ENCODE results near the gene TCF12. TPM values are rescaled to one million over a fixed set of nuclear protein-coding genes. Genes with fewer than 3 reads are reported as not detected.
"Not testable (repeated sequence)": the region's sequence is repeated elsewhere in the genome, so short reads cannot be mapped to it uniquely, and the experiment has no call there.

Gene TCF12
- total RNA-seq, 2 experiments from 2014 or later, result 63.7 to 64.6 TPM

DNA sequence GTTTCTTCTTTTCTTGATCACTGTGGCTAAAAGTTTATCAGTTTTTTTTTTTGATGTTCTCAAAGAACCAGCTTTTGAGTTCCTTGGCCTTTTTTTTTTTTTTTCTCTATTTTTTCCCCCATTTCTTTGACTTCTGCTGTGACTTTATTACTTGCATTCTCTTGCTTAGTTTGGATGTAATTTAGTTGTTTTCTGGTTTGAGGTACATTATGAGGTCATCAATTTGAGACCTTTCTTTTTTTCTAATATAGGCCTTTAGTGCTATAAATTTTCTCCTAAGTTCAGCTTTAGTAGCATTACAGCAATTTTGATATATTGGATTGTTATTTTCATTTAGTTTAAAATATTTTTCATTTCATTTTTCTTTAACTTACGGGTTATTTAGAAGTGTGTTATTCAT lies 35.3 kb downstream of the TCF12 start:
- ChIA-PET POLR2A (no interaction called here), CTCF (no interaction called here)
- Mint-ChIP-seq H3K27ac (no peak overlapping the region), H3K4me1 (ENCODE audit: low read depth) (peaks cover 19% of the 10 kb centered on the region), H3K4me3 (no peak overlapping the region), H3K27me3 (no peaks in the 10 kb centered on the region), H3K9me3 (peaks cover 18% of the 10 kb centered on the region), H3K36me3 (peaks cover 26% of the 10 kb centered on the region)
- intact Hi-C loops (cut with micrococcal nuclease), result no loop called here
- no peak for DNase-seq

DNA sequence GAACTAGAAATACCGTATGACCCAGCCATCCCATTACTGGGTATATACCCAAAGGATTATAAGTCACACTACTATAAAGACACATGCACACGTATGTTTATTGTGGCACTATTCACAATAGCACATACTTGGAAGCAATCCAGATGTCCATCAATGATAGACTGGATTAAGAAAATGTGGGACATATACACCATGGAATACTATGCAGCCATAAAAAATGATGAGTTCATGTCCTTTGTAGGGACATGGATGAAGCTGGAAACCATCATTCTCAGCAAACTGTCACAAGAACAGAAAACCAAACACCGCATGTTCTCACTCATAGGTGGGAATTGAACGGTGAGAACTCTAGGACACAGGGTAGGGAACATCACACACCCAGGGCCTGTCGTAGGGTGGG lies 36.6 kb downstream of the TCF12 start:
- POLR2A ChIA-PET; DNase-seq; H3K27me3 Mint-ChIP-seq; CTCF ChIA-PET; intact Hi-C loops (cut with micrococcal nuclease); H3K4me3 Mint-ChIP-seq; H3K27ac Mint-ChIP-seq: not testable (repeated sequence)
- peaks cover 21% of the 10 kb centered on the region for H3K4me1 Mint-ChIP-seq (ENCODE audit: low read depth)
- H3K9me3 Mint-ChIP-seq, result peaks cover 18% of the 10 kb centered on the region
- H3K36me3 Mint-ChIP-seq, result peaks cover 26% of the 10 kb centered on the region

DNA sequence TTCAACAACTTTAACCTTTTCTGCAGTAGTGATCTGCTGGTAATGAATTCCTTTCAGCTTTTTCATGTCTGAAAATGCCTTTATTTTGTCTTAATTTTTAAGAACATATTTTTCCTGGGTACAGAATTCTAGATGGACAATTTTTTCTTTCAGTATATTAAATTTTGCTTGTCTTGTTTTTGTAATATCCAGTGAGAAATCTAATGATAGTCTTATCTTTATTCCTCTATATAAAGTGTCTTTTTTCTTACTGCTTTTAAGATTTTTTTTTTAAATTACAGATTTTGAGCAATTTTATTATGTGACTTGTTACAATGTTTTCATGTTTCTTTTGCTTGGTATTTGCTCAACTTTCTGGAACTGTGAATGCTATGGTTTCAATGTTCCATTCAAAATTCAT lies 38.1 kb downstream of the TCF12 start:
- Mint-ChIP-seq H3K36me3 (peaks cover 21% of the 10 kb centered on the region), H3K4me3 (no peak overlapping the region), H3K9me3 (peaks cover 18% of the 10 kb centered on the region), H3K27ac (no peak overlapping the region), H3K27me3 (no peaks in the 10 kb centered on the region), H3K4me1 (ENCODE audit: low read depth) (peaks cover 20% of the 10 kb centered on the region)
- intact Hi-C loops (cut with micrococcal nuclease), result no loop called here
- no peak for DNase-seq
- ChIA-PET POLR2A (no interaction called here), CTCF (no interaction called here)

DNA sequence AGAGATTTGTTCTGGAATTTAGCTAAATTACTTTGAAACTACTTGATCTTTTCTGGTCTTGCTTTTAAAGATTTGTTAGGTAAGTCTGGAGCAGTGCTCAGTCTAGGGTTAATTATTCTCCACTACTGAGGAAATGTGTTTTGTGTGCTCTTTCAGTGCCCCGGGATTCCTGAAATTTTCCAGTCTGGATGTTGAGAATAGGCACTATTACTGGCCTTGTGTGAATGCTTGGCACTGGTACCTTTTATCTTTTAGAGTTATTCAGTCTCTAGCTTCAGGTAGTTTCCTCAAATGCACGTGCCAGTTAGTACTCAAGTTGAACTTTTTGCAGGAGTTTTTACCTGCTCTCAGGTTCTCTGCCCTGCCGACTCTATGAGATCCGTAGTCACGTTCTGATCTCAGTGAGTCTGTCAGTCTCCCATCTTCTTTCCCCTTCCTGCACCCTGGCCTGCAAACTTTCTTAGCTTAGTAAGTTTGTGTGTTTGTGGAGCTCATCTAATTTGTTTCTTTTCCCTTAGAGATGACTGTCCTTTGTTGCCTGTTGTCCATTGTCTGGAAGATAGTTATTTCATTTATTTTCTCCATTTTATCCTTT lies 39.5 kb downstream of the TCF12 start:
- POLR2A ChIA-PET, result no interaction called here
- peaks cover 18% of the 10 kb centered on the region for H3K9me3 Mint-ChIP-seq
- intact Hi-C loops (cut with micrococcal nuclease), result no loop called here
- DNase-seq, result no peak
- H3K4me1 Mint-ChIP-seq (ENCODE audit: low read depth), result peaks cover 30% of the 10 kb centered on the region
- no peaks in the 10 kb centered on the region for H3K27me3 Mint-ChIP-seq
- CTCF ChIA-PET, result no interaction called here
- peaks cover 22% of the 10 kb centered on the region for H3K36me3 Mint-ChIP-seq
- H3K27ac Mint-ChIP-seq, result no peak overlapping the region
- H3K4me3 Mint-ChIP-seq, result no peak overlapping the region

DNA sequence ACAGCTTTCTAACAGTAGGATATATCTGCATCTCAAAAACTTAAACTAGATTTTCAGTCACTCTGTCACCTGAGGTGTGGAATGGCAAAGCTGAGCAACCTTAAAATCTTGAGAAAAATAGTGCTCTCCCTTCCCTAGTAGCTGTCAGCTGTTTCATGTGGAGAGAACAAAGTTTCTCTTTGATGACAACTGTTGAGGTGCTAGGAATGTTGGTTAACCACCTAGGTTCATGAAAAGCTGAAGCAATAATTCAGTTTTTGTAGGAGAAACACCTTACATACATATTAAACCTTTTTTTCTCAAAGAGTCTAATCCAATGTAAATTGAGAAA lies 40.8 kb downstream of the TCF12 start:
- Mint-ChIP-seq H3K27me3 (no peaks in the 10 kb centered on the region), H3K4me3 (no peak overlapping the region), H3K9me3 (peaks cover 18% of the 10 kb centered on the region), H3K4me1 (ENCODE audit: low read depth) (peaks cover 44% of the 10 kb centered on the region), H3K36me3 (peaks cover 20% of the 10 kb centered on the region), H3K27ac (no peak overlapping the region)
- no peak for DNase-seq
- POLR2A ChIA-PET, result no interaction called here
- intact Hi-C loops (cut with micrococcal nuclease), result no loop called here
- CTCF ChIA-PET, result no interaction called here

DNA sequence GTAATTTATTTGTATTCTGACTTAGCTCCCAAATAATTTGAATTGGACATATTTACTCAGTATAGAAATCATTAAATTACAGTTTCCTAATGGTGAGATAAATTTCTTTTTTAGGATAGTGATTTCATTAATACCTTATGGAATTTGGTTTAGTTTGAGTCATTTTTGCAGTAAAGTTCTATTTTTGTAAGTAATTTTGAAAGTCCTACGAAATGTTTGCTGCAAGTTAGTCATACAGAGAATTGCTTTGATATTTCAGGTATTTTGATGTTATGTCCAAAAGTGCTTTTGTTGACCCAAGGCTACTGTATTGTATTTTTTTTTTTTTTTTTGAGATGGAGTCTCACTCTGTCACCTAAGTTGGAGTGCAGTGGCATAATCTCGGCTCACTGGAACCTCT lies 41.7 kb downstream of the TCF12 start:
- POLR2A ChIA-PET, result no interaction called here
- H3K27ac Mint-ChIP-seq, result no peak overlapping the region
- peaks cover 46% of the 10 kb centered on the region for H3K4me1 Mint-ChIP-seq (ENCODE audit: low read depth)
- H3K9me3 Mint-ChIP-seq, result peaks cover 13% of the 10 kb centered on the region
- peaks cover 14% of the 10 kb centered on the region for H3K36me3 Mint-ChIP-seq
- no peak for DNase-seq
- no peaks in the 10 kb centered on the region for H3K27me3 Mint-ChIP-seq
- CTCF ChIA-PET, result no interaction called here
- intact Hi-C loops (cut with micrococcal nuclease), result no loop called here
- no peak overlapping the region for H3K4me3 Mint-ChIP-seq

DNA sequence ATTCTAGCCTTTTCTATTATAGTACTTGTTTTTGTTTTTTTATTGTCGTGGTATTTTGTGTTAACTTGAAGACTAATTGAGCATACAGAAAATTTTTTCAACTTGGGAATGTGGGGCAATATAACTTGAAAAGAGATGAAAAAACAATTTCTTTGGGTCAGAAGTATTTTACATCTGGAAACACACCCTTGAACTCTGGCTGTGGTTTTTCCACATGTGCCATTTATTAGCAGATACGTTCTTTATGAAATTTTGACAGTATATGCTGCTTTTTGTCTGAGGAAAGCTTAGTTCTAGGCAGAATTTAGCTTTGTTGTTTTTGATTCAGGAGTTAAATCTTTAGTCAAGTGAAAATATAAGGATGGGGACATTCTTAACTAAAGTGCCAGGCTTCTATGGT lies 44.7 kb downstream of the TCF12 start:
- H3K9me3 Mint-ChIP-seq, result no peaks in the 10 kb centered on the region
- no peak overlapping the region for H3K27ac Mint-ChIP-seq
- H3K36me3 Mint-ChIP-seq, result peaks cover 2% of the 10 kb centered on the region
- POLR2A ChIA-PET, result no interaction called here
- no peak overlapping the region for H3K4me3 Mint-ChIP-seq
- DNase-seq, result no peak
- intact Hi-C loops (cut with micrococcal nuclease), result no loop called here
- CTCF ChIA-PET, result no interaction called here
- no peaks in the 10 kb centered on the region for H3K27me3 Mint-ChIP-seq
- peaks cover 52% of the 10 kb centered on the region for H3K4me1 Mint-ChIP-seq (ENCODE audit: low read depth)

DNA sequence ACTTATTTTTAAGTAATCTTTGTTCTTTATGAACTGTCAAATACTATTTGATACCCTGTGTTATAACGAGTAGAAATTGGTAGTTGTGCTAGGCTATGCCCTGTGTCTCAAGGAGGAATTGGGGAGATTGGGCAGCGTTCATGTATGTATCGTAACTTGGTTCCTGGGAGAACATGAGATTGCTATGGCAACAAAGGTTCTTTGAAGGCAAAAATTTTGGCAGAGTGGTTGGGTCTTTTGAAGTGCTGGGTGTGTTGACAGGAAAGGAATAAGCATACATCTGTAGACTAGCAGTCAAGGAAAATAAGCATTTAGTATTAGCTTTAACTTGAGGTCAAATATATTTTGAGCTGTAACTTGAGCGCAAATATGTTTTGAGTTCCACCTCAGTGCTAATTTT lies 45.3 kb downstream of the TCF12 start:
- H3K4me3 Mint-ChIP-seq, result no peak overlapping the region
- intact Hi-C loops (cut with micrococcal nuclease), result no loop called here
- CTCF ChIA-PET, result no interaction called here

DNA sequence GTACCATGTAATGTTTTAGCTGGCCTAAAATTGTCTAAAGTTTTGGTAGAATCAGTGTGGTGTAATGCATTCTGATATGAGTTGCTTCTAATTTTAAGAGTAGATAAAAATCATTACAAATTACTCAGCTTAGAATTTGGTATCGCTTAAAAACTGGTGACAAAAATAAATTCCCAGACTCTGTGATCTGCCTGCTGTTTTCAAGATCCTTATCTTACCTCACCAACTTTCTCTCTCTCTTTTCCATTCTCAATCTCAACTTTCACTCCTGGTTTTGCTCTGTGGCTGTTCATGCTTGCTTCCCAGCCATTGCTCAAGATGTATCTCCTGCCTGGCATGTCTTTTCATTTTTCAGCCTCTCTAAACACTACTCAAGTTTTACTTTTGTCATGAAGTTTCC lies 45.7 kb downstream of the TCF12 start:
- no peak for DNase-seq
- Mint-ChIP-seq H3K9me3 (no peaks in the 10 kb centered on the region), H3K36me3 (peaks cover 2% of the 10 kb centered on the region), H3K27ac (no peak overlapping the region), H3K27me3 (no peaks in the 10 kb centered on the region), H3K4me1 (ENCODE audit: low read depth) (peaks cover 52% of the 10 kb centered on the region), H3K4me3 (no peak overlapping the region)
- POLR2A ChIA-PET, result interaction anchor here (1.1 kb wide), 1 partner anchor 46 kb away, joined by 4 read pairs; the partner anchor contains the start of gene TCF12
- intact Hi-C loops (cut with micrococcal nuclease), result no loop called here
- CTCF ChIA-PET, result no interaction called here

More for the DNA sequence above, 45.3 kb downstream of the TCF12 start:
- peaks cover 2% of the 10 kb centered on the region for H3K36me3 Mint-ChIP-seq
- POLR2A ChIA-PET, result interaction anchor here (1.1 kb wide), 1 partner anchor 45 kb away, joined by 4 read pairs; the partner anchor contains the start of gene TCF12
- no peak overlapping the region for H3K27ac Mint-ChIP-seq
- H3K27me3 Mint-ChIP-seq, result no peaks in the 10 kb centered on the region
- no peaks in the 10 kb centered on the region for H3K9me3 Mint-ChIP-seq
- peaks cover 51% of the 10 kb centered on the region for H3K4me1 Mint-ChIP-seq (ENCODE audit: low read depth)
- no peak for DNase-seq

DNA sequence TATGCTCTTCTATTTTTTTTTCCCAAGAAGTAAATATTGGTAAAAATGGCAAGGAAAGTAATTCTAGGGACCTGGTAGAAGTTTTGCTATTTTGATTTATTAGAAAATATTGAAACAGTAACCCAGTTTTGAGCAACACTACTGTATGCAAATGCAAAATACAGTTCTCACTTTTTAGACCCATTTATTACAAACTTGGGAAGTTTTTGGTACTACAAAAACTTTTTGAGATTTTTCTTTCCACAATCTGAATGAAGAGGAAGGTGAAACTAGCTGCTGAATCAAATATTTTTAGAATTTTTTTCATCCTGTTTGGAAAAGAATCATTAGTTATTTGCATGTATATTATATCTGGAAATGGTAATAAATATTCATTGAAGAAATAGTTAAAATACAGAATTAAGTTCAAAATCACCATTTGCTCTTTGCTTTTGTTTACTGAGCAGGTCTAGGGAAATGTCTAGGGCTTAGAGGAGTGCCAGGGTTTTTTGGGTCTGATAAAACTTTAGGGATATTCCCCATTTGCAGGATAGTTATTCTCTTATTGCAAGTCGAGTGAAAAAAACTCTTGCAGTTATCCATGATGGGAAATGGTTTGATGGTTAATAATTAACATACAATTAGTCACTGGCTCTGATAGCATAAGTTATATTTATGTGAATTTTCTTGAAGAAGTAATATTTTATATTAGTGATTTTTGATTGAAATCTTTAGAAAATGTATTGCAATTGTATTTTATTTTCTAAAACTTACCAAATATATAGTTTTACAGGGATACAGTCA lies 47.0 kb downstream of the TCF12 start:
- H3K4me3 Mint-ChIP-seq, result no peak overlapping the region
- H3K27me3 Mint-ChIP-seq, result no peaks in the 10 kb centered on the region
- no peak for DNase-seq
- H3K36me3 Mint-ChIP-seq, result peaks cover 3% of the 10 kb centered on the region
- CTCF ChIA-PET, result no interaction called here
- H3K27ac Mint-ChIP-seq, result no peak overlapping the region
- POLR2A ChIA-PET, result no interaction called here
- intact Hi-C loops (cut with micrococcal nuclease), result no loop called here
- no peaks in the 10 kb centered on the region for H3K9me3 Mint-ChIP-seq
- H3K4me1 Mint-ChIP-seq (ENCODE audit: low read depth), result peaks cover 53% of the 10 kb centered on the region

DNA sequence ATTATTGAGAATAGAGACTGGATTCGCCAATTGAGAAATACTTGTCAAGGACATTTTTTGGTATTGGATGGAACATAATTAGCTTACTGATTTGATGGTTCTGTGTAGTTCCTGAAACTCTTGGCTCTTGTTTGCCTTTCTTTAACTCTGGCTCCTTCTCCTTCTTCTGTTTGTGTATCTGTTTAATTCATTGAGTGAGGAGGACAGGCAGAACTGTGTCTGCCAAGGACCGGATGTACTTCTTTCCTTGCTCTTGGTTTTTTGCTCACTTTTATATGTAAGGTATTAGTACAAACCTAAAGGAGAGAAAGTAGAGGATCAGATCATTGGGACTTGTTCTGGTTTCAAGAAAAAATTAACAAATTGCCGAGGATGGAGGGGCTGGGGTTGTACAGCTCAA lies 48.9 kb downstream of the TCF12 start:
- intact Hi-C loops (cut with micrococcal nuclease), result no loop called here
- CTCF ChIA-PET, result no interaction called here
- POLR2A ChIA-PET, result no interaction called here
- Mint-ChIP-seq H3K4me3 (no peak overlapping the region), H3K36me3 (peaks cover 2% of the 10 kb centered on the region), H3K9me3 (no peaks in the 10 kb centered on the region), H3K27me3 (no peaks in the 10 kb centered on the region), H3K27ac (no peak overlapping the region), H3K4me1 (ENCODE audit: low read depth) (peaks cover 56% of the 10 kb centered on the region)
- DNase-seq, result no peak

DNA sequence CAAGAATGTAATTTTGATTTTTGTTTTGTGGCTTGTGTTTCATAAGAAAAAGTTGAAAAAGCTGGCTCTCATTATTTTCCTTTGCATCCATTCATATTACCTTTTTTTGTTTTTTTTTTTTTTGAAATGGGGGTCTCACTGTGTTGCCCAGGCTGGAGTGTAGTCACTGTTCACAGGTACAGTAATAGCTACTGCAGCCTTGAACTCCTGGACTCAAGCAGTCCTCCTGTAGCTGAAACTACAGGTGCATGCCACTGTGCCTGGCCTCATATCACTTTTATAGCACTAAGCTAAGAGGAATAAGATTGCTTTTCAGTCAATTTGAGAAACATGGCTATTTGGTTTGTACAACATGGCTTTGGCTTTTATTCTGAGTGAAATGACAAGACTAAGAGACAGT lies 49.8 kb downstream of the TCF12 start:
- Mint-ChIP-seq H3K27me3 (no peaks in the 10 kb centered on the region), H3K27ac (no peak overlapping the region), H3K9me3 (no peaks in the 10 kb centered on the region), H3K4me3 (no peak overlapping the region), H3K36me3 (peaks cover 2% of the 10 kb centered on the region), H3K4me1 (ENCODE audit: low read depth) (peaks cover 54% of the 10 kb centered on the region)
- POLR2A ChIA-PET, result no interaction called here
- CTCF ChIA-PET, result no interaction called here
- intact Hi-C loops (cut with micrococcal nuclease), result no loop called here
- no peak for DNase-seq

DNA sequence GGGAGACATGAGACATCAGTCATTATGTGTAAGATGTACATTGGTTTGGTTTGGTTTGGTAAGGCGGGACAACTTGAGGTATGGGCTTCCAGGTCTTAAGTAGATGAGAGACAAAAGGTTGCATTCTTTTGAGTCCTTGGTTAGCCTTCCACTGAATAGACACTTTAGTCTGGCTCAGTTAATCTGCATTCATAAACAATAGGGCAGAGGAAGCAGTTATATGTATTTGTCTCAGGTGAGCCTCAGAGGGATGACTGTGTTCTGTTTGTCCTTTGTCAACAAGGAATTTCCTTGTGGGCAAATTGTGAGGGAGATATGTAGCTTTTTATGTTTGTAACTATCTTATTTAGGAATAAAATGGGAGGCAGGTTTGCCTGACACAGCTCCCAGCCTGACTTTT lies 50.4 kb downstream of the TCF12 start:
- CTCF ChIA-PET, result no interaction called here

More for the DNA sequence above, 50.4 kb downstream of the TCF12 start:
- Mint-ChIP-seq H3K36me3 (peaks cover 2% of the 10 kb centered on the region), H3K27me3 (no peaks in the 10 kb centered on the region), H3K27ac (no peak overlapping the region), H3K4me3 (no peak overlapping the region), H3K9me3 (no peaks in the 10 kb centered on the region), H3K4me1 (ENCODE audit: low read depth) (peaks cover 54% of the 10 kb centered on the region)
- DNase-seq, result no peak
- POLR2A ChIA-PET, result no interaction called here
- intact Hi-C loops (cut with micrococcal nuclease), result no loop called here
